HEK293 (cell line): ENCODE results near the gene HPD.

Source experiments
- KLF16 ChIP-seq: fragments of 450-650 bp; formaldehyde crosslinking; IDR thresholded peaks from 2 replicates; pipeline ENCODE4 v1.5.1; 2017; ENCODE audit warnings: missing biosample characterization, missing genetic modification characterization
- ZNF18 ChIP-seq: fragments of 450-650 bp; formaldehyde crosslinking; IDR thresholded peaks from 2 replicates; pipeline ENCODE4 v1.5.1; 2016; ENCODE audit warnings: missing biosample characterization, missing genetic modification characterization
- ZNF274 ChIP-seq, 2 experiments: fragments of 200-500 bp in 1 of 2; fragments of 450-650 bp in 1 of 2; sonication (Bioruptor generic) in 1 of 2; formaldehyde crosslinking in 1 of 2; IDR thresholded peaks; 2 replicates each; pipeline versions ENCODE4 v1.5.1 to v1.6.1; 2014 to 2016; ENCODE audit warnings: borderline replicate concordance in 1 of 2, inconsistent platforms in 1 of 2, low read length in 1 of 2, missing biosample characterization in 1 of 2, missing genetic modification characterization in 1 of 2
- ZNF362 ChIP-seq: fragments of 450-650 bp; formaldehyde crosslinking; IDR thresholded peaks from 2 replicates; pipeline ENCODE4 v1.5.1; 2016; ENCODE audit warnings: missing biosample characterization, missing genetic modification characterization
- ZNF510 ChIP-seq: fragments of 450-650 bp; formaldehyde crosslinking; IDR thresholded peaks from 2 replicates; pipeline ENCODE4 v1.5.1; 2018; ENCODE audit warnings: mild to moderate bottlenecking, missing genetic modification characterization, missing biosample characterization; ENCODE audit not compliant: insufficient replicate concordance
- ZNF639 ChIP-seq: fragments of 450-650 bp; formaldehyde crosslinking; IDR thresholded peaks from 2 replicates; pipeline ENCODE4 v1.5.1; 2016; ENCODE audit warnings: missing biosample characterization, missing genetic modification characterization
- ZNF777 ChIP-seq: fragments of 450-650 bp; formaldehyde crosslinking; IDR thresholded peaks from 2 replicates; pipeline ENCODE4 v1.5.1; 2017; ENCODE audit warnings: missing biosample characterization, missing genetic modification characterization, borderline replicate concordance
- TF ChIP-seq, protein P1 (sequence below): IDR thresholded peaks from 2 replicates; pipeline ENCODE4 v1.6.1; 2011; ENCODE audit warnings: mild to moderate bottlenecking, low read depth, low read length, borderline replicate concordance
- TF ChIP-seq, protein P2 (sequence below): fragments of 450-650 bp; formaldehyde crosslinking; IDR thresholded peaks from 2 replicates; pipeline ENCODE4 v1.5.1; 2016; ENCODE audit warnings: missing biosample characterization, missing genetic modification characterization
- TF ChIP-seq, protein P3 (sequence below): fragments of 450-650 bp; formaldehyde crosslinking; IDR thresholded peaks from 2 replicates; pipeline ENCODE4 v1.5.1; 2017; ENCODE audit warnings: missing biosample characterization, missing genetic modification characterization

GRCh38 chr12:121830588-121831265 lies 27.9 kb downstream of the HPD start:
- TF ChIP-seq, protein P1, sequence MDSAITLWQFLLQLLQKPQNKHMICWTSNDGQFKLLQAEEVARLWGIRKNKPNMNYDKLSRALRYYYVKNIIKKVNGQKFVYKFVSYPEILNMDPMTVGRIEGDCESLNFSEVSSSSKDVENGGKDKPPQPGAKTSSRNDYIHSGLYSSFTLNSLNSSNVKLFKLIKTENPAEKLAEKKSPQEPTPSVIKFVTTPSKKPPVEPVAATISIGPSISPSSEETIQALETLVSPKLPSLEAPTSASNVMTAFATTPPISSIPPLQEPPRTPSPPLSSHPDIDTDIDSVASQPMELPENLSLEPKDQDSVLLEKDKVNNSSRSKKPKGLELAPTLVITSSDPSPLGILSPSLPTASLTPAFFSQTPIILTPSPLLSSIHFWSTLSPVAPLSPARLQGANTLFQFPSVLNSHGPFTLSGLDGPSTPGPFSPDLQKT, result no peak
- no peak for TF ChIP-seq ZNF362
- no peak for TF ChIP-seq KLF16 (tag by site-specific recombination)
- TF ChIP-seq, protein P2, sequence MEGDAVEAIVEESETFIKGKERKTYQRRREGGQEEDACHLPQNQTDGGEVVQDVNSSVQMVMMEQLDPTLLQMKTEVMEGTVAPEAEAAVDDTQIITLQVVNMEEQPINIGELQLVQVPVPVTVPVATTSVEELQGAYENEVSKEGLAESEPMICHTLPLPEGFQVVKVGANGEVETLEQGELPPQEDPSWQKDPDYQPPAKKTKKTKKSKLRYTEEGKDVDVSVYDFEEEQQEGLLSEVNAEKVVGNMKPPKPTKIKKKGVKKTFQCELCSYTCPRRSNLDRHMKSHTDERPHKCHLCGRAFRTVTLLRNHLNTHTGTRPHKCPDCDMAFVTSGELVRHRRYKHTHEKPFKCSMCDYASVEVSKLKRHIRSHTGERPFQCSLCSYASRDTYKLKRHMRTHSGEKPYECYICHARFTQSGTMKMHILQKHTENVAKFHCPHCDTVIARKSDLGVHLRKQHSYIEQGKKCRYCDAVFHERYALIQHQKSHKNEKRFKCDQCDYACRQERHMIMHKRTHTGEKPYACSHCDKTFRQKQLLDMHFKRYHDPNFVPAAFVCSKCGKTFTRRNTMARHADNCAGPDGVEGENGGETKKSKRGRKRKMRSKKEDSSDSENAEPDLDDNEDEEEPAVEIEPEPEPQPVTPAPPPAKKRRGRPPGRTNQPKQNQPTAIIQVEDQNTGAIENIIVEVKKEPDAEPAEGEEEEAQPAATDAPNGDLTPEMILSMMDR (tag by site-specific recombination), result no peak
- no peak for TF ChIP-seq ZNF777 (tag by site-specific recombination)
- TF ChIP-seq, protein P3, sequence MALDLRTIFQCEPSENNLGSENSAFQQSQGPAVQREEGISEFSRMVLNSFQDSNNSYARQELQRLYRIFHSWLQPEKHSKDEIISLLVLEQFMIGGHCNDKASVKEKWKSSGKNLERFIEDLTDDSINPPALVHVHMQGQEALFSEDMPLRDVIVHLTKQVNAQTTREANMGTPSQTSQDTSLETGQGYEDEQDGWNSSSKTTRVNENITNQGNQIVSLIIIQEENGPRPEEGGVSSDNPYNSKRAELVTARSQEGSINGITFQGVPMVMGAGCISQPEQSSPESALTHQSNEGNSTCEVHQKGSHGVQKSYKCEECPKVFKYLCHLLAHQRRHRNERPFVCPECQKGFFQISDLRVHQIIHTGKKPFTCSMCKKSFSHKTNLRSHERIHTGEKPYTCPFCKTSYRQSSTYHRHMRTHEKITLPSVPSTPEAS (tag by site-specific recombination), result no peak
- no peak for TF ChIP-seq ZNF274 (IDR thresholded peaks at IDR 0.05; ENCODE audit: low read length)
- no peak for TF ChIP-seq ZNF274 (tag by site-specific recombination; IDR thresholded peaks at IDR 0.05; ENCODE audit: borderline replicate concordance)
- TF ChIP-seq ZNF510 (tag by site-specific recombination), result no peak
- TF ChIP-seq ZNF18 (tag by site-specific recombination), result no peak
- TF ChIP-seq ZNF639 (tag by site-specific recombination), result no peak
